H1 (cell line): ENCODE results near the gene NME9. TPM values are rescaled to one million over a fixed set of nuclear protein-coding genes. Genes with fewer than 3 reads are reported as not detected.

Experiments used
- CTCF ChIA-PET: fragments of 300-600 bp; sonication (Branson Sonifier 250); formaldehyde crosslinking; loops from one replicate; lab custom pipeline; 2021; ENCODE audit not compliant: partially characterized antibody; lab: Charles Lee
- POLR2A ChIA-PET: fragments of 300-600 bp; sonication (Branson Sonifier 250); formaldehyde crosslinking; loops from one replicate; lab custom pipeline; 2021; ENCODE audit warnings: inconsistent platforms; ENCODE audit not compliant: partially characterized antibody; lab: Charles Lee
- DNase-seq, 2 experiments: peaks; one replicate each; pipeline versions ENCODE4 v3.0.0 to v3.0.0-alpha.2; 2010 to 2022; ENCODE audit warnings: low spot score in 2 of 2, low read depth in 1 of 2, mixed read lengths in 1 of 2
- FAIRE-seq: peaks from 2 replicates; lab custom pipeline; 2011; peaks lifted over from hg19 to GRCh38; lab: Jason Lieb, UNC
- H2AFZ ChIP-seq: 2 replicates; pipeline ENCODE4 v1.8.1; 2012; ENCODE audit warnings: low read length, inconsistent platforms
- H2AK5ac ChIP-seq: 2 replicates; pipeline ENCODE4 v1.6.1; 2013; ENCODE audit warnings: low read depth, low read length
- H2BK120ac ChIP-seq: replicated peaks from 2 replicates; pipeline ENCODE3; 2013; ENCODE audit warnings: low read depth, low read length, inconsistent platforms
- H2BK12ac ChIP-seq: 2 replicates; pipeline ENCODE4 v1.6.1; 2013; ENCODE audit warnings: low read depth, low read length
- H2BK15ac ChIP-seq: 2 replicates; pipeline ENCODE4 v1.6.1; 2013; ENCODE audit warnings: low read length
- H2BK20ac ChIP-seq: 2 replicates; pipeline ENCODE4 v1.6.1; 2013; ENCODE audit warnings: low read length
- H2BK5ac ChIP-seq: 2 replicates; pipeline ENCODE4 v1.6.1; 2013; ENCODE audit warnings: low read depth, low read length
- H3K14ac ChIP-seq: 2 replicates; pipeline ENCODE4 v1.6.1; 2013; ENCODE audit warnings: inconsistent platforms; ENCODE audit not compliant: insufficient read length
- H3K18ac ChIP-seq: 2 replicates; pipeline ENCODE4 v1.6.1; 2013; ENCODE audit warnings: low read length; ENCODE audit errors: extremely low read depth
- H3K23ac ChIP-seq: 2 replicates; pipeline ENCODE4 v1.6.1; 2013; ENCODE audit warnings: inconsistent platforms; ENCODE audit not compliant: insufficient read length
- H3K23me2 ChIP-seq: 2 replicates; pipeline ENCODE4 v1.6.1; 2013; ENCODE audit warnings: low read depth, low read length
- H3K27ac ChIP-seq: 2 replicates; pipeline ENCODE4 v1.6.1; 2011; ENCODE audit warnings: low read depth, low read length, inconsistent platforms
- H3K27me3 ChIP-seq, 4 experiments: replicated peaks in 1 of 4; 1 replicate in 1 of 4; 2 replicates in 3 of 4; pipeline versions ENCODE4 v1.6.1 to v1.8.1; 2011 to 2013; ENCODE audit warnings: low read length in 3 of 4, mild to moderate bottlenecking in 3 of 4, inconsistent platforms in 2 of 4, mixed read lengths in 2 of 4, moderate library complexity in 1 of 4; ENCODE audit not compliant: control insufficient read depth in 3 of 4, insufficient read depth in 3 of 4; ENCODE audit errors: extremely low read depth in 1 of 4
- H3K36me3 ChIP-seq, 4 experiments: 2 replicates each; pipeline versions ENCODE4 v1.6.1 to v1.8.1; 2011 to 2013; ENCODE audit warnings: mild to moderate bottlenecking in 4 of 4, low read length in 3 of 4, moderate library complexity in 2 of 4, control low read depth in 1 of 4, inconsistent platforms in 1 of 4; ENCODE audit not compliant: insufficient read depth in 4 of 4, control insufficient read depth in 2 of 4
- H3K4ac ChIP-seq: replicated peaks from 2 replicates; pipeline ENCODE3; 2013; ENCODE audit warnings: low read length, low read depth, mixed read lengths, inconsistent platforms; ENCODE audit not compliant: insufficient read length
- H3K4me1 ChIP-seq, 4 experiments: replicated peaks in 1 of 4; 1 replicate in 1 of 4; 2 replicates in 3 of 4; pipeline versions ENCODE4 v1.6.1 to v1.8.1; 2011 to 2013; ENCODE audit warnings: low read length in 3 of 4, inconsistent platforms in 2 of 4, mixed read lengths in 1 of 4; ENCODE audit not compliant: insufficient read depth in 4 of 4, control insufficient read depth in 3 of 4
- H3K4me2 ChIP-seq, 2 experiments: 2 replicates each; pipeline versions ENCODE4 v1.6.1 to v1.8.1; 2011 to 2013; ENCODE audit warnings: low read depth in 2 of 2, low read length in 2 of 2, control low read depth in 1 of 2, inconsistent platforms in 1 of 2, mild to moderate bottlenecking in 1 of 2; ENCODE audit not compliant: insufficient read depth in 1 of 2
- H3K4me3 ChIP-seq, 4 experiments: fragments of 200-600, 300-600 bp in 1 of 4; sonication (generic), shearing (Covaris generic), sonication (Bioruptor Twin) in 1 of 4; 2 replicates each; pipeline versions ENCODE4 v1.5.1 to v1.8.1; 2011 to 2016; ENCODE audit warnings: low read length in 4 of 4, low read depth in 3 of 4, control low read depth in 2 of 4, inconsistent platforms in 2 of 4, mild to moderate bottlenecking in 2 of 4, mixed read lengths in 1 of 4, moderate library complexity in 1 of 4; ENCODE audit not compliant: insufficient read depth in 2 of 4; ENCODE audit errors: extremely low read depth in 1 of 4
- H3K56ac ChIP-seq: replicated peaks from 2 replicates; pipeline ENCODE3; 2013; ENCODE audit warnings: low read depth, mild to moderate bottlenecking, mixed read lengths, low read length, inconsistent platforms; ENCODE audit not compliant: insufficient read length
- H3K79me1 ChIP-seq: 2 replicates; pipeline ENCODE4 v1.6.1; 2013; ENCODE audit warnings: low read depth, low read length, control low read depth
- H3K79me2 ChIP-seq, 2 experiments: 2 replicates each; pipeline versions ENCODE4 v1.6.1 to v1.8.1; 2012 to 2013; ENCODE audit warnings: low read length in 2 of 2, mild to moderate bottlenecking in 2 of 2, inconsistent platforms in 1 of 2; ENCODE audit not compliant: insufficient read depth in 2 of 2, control insufficient read depth in 1 of 2
- H3K9ac ChIP-seq, 4 experiments: replicated peaks in 1 of 4; 1 replicate in 1 of 4; 2 replicates in 3 of 4; pipeline versions ENCODE4 v1.6.1 to v1.8.1; 2011 to 2013; ENCODE audit warnings: low read depth in 3 of 4, low read length in 3 of 4, control low read depth in 2 of 4, mild to moderate bottlenecking in 2 of 4, moderate library complexity in 2 of 4, inconsistent platforms in 1 of 4; ENCODE audit errors: extremely low read depth in 1 of 4
- H3K9me3 ChIP-seq, 2 experiments: 2 replicates each; pipeline versions ENCODE4 v1.6.1 to v1.8.1; 2012 to 2013; ENCODE audit warnings: mild to moderate bottlenecking in 2 of 2, moderate library complexity in 2 of 2, control low read depth in 1 of 2, inconsistent platforms in 1 of 2, low read depth in 1 of 2, low read length in 1 of 2, mixed read lengths in 1 of 2; ENCODE audit not compliant: insufficient read depth in 2 of 2
- H4K20me1 ChIP-seq, 2 experiments: replicated peaks in 1 of 2; 2 replicates each; pipeline versions ENCODE3 to v1.8.1; 2011 to 2013; ENCODE audit warnings: inconsistent platforms in 2 of 2, low read length in 2 of 2, mild to moderate bottlenecking in 1 of 2; ENCODE audit not compliant: insufficient read depth in 2 of 2, control insufficient read depth in 1 of 2
- H4K5ac ChIP-seq: 2 replicates; pipeline ENCODE4 v1.6.1; 2013; ENCODE audit warnings: low read length, low read depth, mixed read lengths, inconsistent platforms; ENCODE audit not compliant: insufficient read length
- H4K8ac ChIP-seq: 2 replicates; pipeline ENCODE4 v1.8.0; 2013; ENCODE audit warnings: mild to moderate bottlenecking, moderate library complexity, low read length, inconsistent platforms; ENCODE audit not compliant: insufficient read depth; ENCODE audit errors: extremely low read depth
- H4K91ac ChIP-seq: replicated peaks from 2 replicates; pipeline ENCODE3; 2013; ENCODE audit warnings: low read length, mixed read lengths, inconsistent platforms; ENCODE audit not compliant: insufficient read length
- EP300 ChIP-seq, 2 experiments: IDR thresholded peaks; 1 replicate in 1 of 2; 2 replicates in 1 of 2; pipeline ENCODE4 v1.6.1; 2011 to 2012; ENCODE audit warnings: low read depth in 2 of 2, low read length in 2 of 2, mild to moderate bottlenecking in 2 of 2, borderline replicate concordance in 1 of 2, inconsistent platforms in 1 of 2, moderate library complexity in 1 of 2
- EZH2 ChIP-seq: fragments of 200-600 bp; sonication (generic); IDR thresholded peaks from 2 replicates; pipeline ENCODE4 v1.7.1; 2012; ENCODE audit warnings: low read depth, mild to moderate bottlenecking, moderate library complexity, low read length, inconsistent platforms; ENCODE audit not compliant: severe bottlenecking
- JUN ChIP-seq: IDR thresholded peaks from 2 replicates; pipeline ENCODE4 v1.6.1; 2011; ENCODE audit warnings: low read depth, mild to moderate bottlenecking, improper control_type of control experiment, low read length
- JUND ChIP-seq: IDR thresholded peaks from 2 replicates; pipeline ENCODE4 v1.6.1; 2011; ENCODE audit warnings: mild to moderate bottlenecking, improper control_type of control experiment, low read length
- RBBP5 ChIP-seq: IDR thresholded peaks from 2 replicates; pipeline ENCODE4 v1.7.1; 2012; ENCODE audit warnings: low read depth, mild to moderate bottlenecking, inconsistent platforms, low read length, moderate library complexity, borderline replicate concordance
- TAF7 ChIP-seq: optimal IDR thresholded peaks from 2 replicates; pipeline ENCODE3; 2011; ENCODE audit warnings: low read depth, mild to moderate bottlenecking, inconsistent platforms, low read length, moderate library complexity, borderline replicate concordance
- TCF12 ChIP-seq: IDR thresholded peaks from 2 replicates; pipeline ENCODE4 v1.6.1; 2011; ENCODE audit warnings: low read depth, mild to moderate bottlenecking, low read length
- WGBS, 2 experiments: shearing (Covaris generic) in 1 of 2; methylation state at CpG; one replicate each; pipeline versions ENCODE4 v1.1.6 to v1.1.7; 2013 to 2015; ENCODE audit warnings: low lambda C conversion rate in 2 of 2, mixed read lengths in 2 of 2, inconsistent platforms in 1 of 2, low coverage in 1 of 2, missing lambda C conversion rate in 1 of 2; ENCODE audit not compliant: insufficient replicate concordance in 2 of 2, insufficient coverage in 1 of 2, insufficient read length in 1 of 2; ENCODE audit errors: extremely low coverage in 1 of 2, missing lambda C conversion rate in 1 of 2; 5-methylcytosine and 5-hydroxymethylcytosine counted together
- polyA plus RNA-seq, 7 experiments: library from polyadenylated mRNA; depleted of rRNA in 3 of 7; stranded (reverse) in 5 of 7; unstranded in 2 of 7; fragments of >200 nt in 5 of 7; fragments of 200-250 nt in 2 of 7; gene quantifications; 1 replicate in 5 of 7; 2 replicates in 1 of 7; 4 replicates in 1 of 7; pipeline versions ENCODE4 v1.2.1 to v1.2.3, GENCODE V29; 2011 to 2013; ENCODE audit warnings: missing spikeins in 2 of 7, mixed read lengths in 2 of 7
- total RNA-seq: library from RNA; stranded (reverse); fragmentation: NEBNext Ultra II Directional; extraction: Animal tissue kit (Norgen Biotek cat#: 25700); gene quantifications from 2 replicates; pipeline ENCODE4 v1.2.1, GENCODE V29; 2021
- TF ChIP-seq, protein P1 (sequence below): IDR thresholded peaks from 2 replicates; pipeline ENCODE4 v1.6.1; 2012; ENCODE audit warnings: inconsistent platforms

The NME9 gene
- total and polyA plus RNA-seq, 2 of the 8 experiments (the other 6 are each of a cell fraction or from before 2014, with no cell fraction given), result 0.11 TPM; not detected in 1

DNA sequence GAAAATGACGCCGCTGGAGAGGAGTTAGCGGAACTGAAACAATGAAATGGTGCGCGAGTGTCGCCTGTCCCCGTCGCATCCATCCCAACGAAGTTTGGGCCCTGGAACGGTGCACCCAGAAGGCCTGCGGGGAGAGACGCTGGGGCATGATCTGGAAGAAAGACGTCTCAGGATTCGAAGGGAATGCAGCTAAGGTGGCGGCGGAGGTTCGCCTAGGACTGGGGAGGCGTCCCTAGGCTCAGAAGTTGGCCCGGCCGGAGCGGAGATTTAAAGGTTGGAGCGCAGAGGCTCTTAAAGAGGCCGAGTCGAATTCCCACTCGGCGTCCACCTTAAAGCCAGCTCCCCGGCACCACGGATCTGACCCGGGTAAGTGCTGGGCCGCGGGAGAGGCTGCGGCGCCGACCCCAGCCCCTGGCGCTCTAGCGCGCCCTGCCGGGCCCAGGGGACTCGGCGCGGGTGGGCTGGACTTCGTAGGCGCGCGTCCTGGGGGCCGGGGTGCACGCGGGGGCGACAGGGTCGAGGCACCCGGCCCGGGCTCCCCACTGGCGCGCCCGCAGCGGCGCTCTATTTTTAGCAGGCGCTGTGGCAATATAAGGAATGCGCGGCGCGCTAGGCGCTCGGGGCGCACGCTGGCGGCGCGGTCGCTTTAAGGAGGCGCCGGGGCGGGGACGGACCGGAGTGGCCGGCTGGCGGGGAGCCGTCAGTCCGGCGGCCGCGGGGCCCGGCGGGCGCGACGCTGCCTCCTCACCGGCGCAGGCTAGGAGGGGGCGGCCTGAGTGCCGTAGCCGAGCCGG lies 18.5 kb upstream of the NME9 start, which contains the start of gene MRAS:
Gene MRAS, plus strand, starts transcription at position 620 of the 794 bp plus-strand sequence. CDS start 24,305 bp downstream, outside the sequence.
- Histone ChIP-seq H2BK120ac (no peak within 1 kb of the TSS), H2BK15ac (peak within 1 kb of the TSS; percentile 61; the same call in 1 of the 2 replicates), H4K8ac (peak within 1 kb of the TSS; percentile 94), H3K23ac (no peak within 1 kb of the TSS), H3K18ac (peak within 1 kb of the TSS; percentile 73), H3K23me2 (peaks cover 2% of the 10 kb centered on the region; the same call in 1 of the 2 replicates), H2BK5ac (peak within 1 kb of the TSS; percentile 74; the same call in 1 of the 2 replicates), H3K4me1 (peaks cover 0 to 10% (median 4%) of the 10 kb centered on the region in 4 experiments; a peak in 3 of 7 replicates), H2BK20ac (no peak within 1 kb of the TSS), H2AK5ac (no peak within 1 kb of the TSS), H3K79me1 (no peaks in the 10 kb centered on the region; the same call in 1 of the 2 replicates), H2AFZ (peak within 1 kb of the TSS; percentile 48; the same call in 1 of the 2 replicates), H3K27me3 (peaks cover 0 to 13% (median 4%) of the 10 kb centered on the region in 4 experiments; a peak in 3 of 7 replicates), H2BK12ac (peak within 1 kb of the TSS; percentile 6; the same call in 1 of the 2 replicates), H4K20me1 (no peaks in the 10 kb centered on the region), H3K56ac (no peak within 1 kb of the TSS), H3K4ac (no peak within 1 kb of the TSS), H4K91ac (peak within 1 kb of the TSS; percentile 69), H3K9ac (peak within 1 kb of the TSS; percentile 53 to 71 (median 62); a peak in 6 of 7 replicates), H3K4me2 (peak within 1 kb of the TSS; percentile 74 to 78), H4K5ac (peak within 1 kb of the TSS; percentile 71), H3K9me3 (no peaks in the 10 kb centered on the region), H3K79me2 (no peaks in the 10 kb centered on the region), H3K36me3 (no peaks in the 10 kb centered on the region), H3K14ac (no peak within 1 kb of the TSS), H3K27ac (no peak within 1 kb of the TSS; the same call in 1 of the 2 replicates), H3K4me3 (peak within 1 kb of the TSS; percentile 54 to 87 (median 61))
- 2% methylated on average over 59 of the region's 93 CpGs; no CpG with 5 or more reads in 1 of the 2 experiments for WGBS, 2 experiments
- DNase-seq, result peak; percentile 46 to 85
- FAIRE-seq, result no peak
- CTCF ChIA-PET, result interaction anchor here (0.5 to 8.5 kb wide), 12 partner anchors 8 to 78 kb away, joined by 3 to 66 read pairs (median 4); no protein-coding TSS in a partner anchor
- POLR2A ChIA-PET, result interaction anchor here (0.6 to 2.1 kb wide), 9 partner anchors 11 to 488 kb away, joined by 3 to 7 read pairs (median 4); no protein-coding TSS in a partner anchor
- TF ChIP-seq, protein P1, sequence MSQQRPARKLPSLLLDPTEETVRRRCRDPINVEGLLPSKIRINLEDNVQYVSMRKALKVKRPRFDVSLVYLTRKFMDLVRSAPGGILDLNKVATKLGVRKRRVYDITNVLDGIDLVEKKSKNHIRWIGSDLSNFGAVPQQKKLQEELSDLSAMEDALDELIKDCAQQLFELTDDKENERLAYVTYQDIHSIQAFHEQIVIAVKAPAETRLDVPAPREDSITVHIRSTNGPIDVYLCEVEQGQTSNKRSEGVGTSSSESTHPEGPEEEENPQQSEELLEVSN, result no peak
- TF ChIP-seq TAF7 (peak; percentile 36), RBBP5 (peak; percentile 64; the same call in 1 of the 2 replicates), EP300 (IDR thresholded peaks at IDR 0.05; ENCODE audit: borderline replicate concordance in 1 of 2, low read depth in 2 of 2, low read length in 2 of 2) (no peak), TCF12 (no peak), EZH2 (peak; percentile 29), JUND (no peak), JUN (no peak)
